GM21515 (cell line): Measurements from ENCODE around the gene SLC12A7.
"Not testable (repeated sequence)": the region's sequence is repeated elsewhere in the genome, so short reads cannot be mapped to it uniquely, and the experiment has no call there.

Source experiments
- ATAC-seq: cut with Tn5 transposase; IDR thresholded peaks from one replicate; pipeline ENCODE4 v1.9.1; 2021; ENCODE audit not compliant: unreplicated experiment

The SLC12A7 gene

DNA sequence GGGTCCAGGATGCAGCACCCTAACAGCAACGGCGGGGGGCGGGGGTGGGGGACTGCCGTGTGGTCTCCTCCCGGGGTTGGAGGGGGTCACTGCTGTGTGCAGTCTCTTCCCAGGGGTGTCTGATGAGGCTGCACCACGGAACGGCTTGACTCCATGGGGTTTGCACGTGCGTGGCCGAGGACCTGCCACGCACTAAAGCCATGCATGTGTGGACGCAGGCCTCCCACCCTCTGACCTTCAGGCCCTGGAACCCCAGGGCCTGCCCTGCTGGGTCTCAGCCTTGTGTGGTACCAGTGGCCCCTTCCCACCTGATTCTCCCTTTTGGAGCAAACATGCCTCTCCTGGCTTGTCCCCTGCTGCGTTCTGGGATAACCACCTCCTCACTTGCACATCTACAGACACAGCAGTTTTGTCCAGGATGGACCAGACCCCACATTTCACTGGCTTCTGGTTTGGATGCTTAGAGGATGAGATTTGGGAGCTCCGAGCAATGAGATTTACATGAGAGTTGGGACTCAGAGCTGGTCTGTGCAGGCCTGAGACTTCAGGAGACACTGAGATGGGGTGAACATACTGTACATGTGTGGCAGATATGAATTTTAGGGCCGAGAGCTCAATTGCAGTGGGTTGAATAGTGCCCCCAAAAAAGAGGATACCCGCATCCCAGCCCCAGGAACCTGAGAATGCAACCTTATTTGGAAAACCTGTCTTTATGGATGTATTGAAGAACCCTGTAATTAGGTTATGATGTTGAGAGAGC is 45.8 kb downstream of the SLC12A7 start:
- no peak for ATAC-seq

DNA sequence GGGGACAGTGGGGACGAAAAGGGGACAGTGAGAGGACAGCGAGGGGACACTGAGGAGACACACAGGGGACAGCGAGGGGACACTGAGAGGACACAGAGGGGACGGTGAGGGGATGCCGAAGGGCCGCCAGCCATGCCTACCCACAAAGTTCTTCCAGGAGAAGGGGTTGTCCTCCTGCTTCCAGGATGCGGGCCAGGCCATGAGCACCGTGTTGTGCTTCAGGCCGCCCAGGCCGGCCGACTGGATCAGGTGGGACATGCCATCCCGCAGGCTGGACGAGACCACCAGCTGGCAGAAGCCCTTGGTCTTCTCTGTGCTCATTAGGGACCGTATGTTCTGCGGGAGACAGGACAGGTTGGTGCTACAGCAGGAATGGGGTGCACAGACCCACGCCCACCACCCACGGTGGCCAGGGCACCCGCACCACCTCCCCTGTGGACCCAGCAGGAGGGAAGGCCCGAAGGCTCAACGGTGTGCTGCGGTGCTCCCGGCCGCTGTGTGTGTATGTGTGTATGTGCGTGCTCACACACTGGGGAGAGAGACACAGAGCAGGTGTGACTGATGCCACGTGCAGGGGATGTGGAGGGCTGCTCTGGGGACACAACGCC is 46.6 kb downstream of the SLC12A7 start:
- ATAC-seq, result no peak

DNA sequence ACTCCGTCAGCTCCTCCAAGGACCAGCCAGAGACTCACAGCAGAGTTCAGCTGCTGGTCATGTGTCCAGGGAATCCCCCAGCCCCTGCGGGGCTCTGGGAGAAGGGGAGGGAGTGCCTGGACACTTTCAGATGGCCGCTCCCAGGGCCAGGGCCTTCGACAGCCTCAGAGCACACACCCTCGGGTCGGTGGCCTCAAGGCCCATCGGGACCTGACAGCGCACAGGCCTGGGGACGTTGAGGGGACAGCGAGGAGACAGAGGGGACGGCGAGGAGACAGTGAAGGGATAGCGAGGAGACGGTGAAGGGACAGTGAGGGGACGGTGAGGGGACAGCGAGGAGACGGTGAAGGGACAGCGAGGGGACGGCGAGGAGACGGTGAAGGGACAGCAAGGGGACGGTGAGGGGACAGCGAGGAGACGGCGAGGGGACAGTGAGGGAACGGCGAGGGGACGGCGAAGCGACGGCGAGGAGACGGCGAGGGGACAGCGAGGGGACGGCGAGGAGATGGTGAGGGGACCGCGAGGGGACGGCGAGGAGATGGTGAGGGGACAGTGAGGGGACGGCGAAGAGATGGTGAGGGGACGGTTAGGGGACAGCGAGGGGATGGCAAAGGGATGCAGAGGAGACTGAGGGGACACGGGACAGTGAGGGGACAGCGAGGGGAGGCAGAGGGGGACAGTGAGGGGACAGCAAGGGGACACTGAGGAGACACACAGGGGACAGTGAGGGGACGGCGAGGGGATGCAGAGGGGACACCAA is 47.3 kb downstream of the SLC12A7 start:
- no peak for ATAC-seq

GRCh38 chr5:1063661-1064382 is 48.0 kb downstream of the SLC12A7 start:
- no peak for ATAC-seq

DNA sequence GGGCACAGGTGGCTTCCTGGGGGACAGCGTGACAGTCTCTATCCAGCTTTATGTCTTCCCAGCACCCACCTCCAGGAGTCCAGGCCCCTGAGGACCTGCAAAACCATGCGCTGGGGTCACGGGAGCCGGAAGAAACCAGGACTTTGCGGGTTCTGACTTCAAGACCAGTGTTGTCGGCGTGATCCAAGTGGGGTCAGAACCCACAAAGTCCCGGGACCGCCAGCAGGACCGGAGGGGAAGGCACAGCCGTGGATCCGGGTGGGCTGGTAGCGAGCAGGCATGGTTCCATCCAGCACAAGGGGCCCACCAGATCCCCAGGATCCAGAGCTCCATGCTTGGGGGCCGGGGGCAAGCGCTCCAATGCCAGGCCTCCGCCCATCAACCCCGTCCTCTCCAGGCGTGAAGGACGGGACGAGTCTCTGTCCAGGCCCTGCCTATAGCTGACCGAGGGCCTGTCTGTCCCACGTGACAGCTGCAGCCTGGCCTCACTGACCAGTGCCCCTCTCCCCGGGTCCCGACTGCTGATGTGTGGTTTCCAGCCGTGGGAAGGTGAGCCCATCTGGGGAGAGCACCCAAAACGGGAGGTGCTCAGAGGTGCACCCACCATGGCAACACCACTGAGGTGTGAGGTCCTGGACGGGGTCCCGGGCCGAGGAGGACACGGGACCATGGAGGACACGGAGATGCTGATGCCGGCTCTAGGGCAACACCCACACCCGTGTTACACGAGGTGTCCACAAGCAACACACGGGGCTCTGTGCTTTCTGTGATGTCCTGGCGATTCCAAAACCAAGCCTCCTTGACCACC is 48.9 kb downstream of the SLC12A7 start:
- no peak for ATAC-seq

DNA sequence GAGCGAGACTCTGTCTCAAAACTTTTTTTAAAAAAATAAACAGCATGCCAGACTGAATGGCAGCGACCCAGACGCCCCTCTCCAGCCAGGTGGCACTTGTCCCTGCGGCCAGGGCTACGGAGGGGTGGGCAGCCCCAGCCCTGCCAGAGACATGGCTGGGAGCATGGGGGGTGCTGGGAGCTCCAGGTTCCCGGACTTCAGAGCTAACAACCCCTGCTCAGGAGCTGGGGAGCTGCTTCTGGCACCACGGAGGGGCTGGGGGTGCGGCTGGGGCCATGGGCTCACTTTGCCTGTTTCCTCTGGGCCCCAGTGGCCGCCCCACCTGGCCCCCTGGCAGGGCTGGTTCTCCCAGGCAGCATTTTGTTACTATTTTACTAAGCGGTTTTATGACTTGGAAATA is 49.9 kb downstream of the SLC12A7 start:
- no peak for ATAC-seq

DNA sequence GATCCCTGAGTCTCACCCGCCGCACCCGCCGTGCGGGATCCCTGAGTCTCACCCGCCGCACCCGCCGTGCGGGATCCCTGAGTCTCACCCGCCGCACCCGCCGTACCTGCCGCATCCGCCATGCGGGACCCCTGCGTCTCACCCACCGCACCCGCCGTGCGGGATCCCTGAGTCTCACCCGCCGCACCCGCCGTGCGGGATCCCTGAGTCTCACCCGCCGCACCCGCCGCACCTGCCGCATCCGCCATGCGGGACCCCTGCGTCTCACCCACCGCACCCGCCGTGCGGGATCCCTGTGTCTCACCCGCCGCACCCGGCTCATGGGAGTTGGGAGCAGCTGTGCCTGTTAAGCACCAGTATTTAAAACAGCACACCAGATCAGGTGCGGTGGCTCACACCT is 50.6 kb downstream of the SLC12A7 start:
- not testable (repeated sequence) for ATAC-seq

DNA sequence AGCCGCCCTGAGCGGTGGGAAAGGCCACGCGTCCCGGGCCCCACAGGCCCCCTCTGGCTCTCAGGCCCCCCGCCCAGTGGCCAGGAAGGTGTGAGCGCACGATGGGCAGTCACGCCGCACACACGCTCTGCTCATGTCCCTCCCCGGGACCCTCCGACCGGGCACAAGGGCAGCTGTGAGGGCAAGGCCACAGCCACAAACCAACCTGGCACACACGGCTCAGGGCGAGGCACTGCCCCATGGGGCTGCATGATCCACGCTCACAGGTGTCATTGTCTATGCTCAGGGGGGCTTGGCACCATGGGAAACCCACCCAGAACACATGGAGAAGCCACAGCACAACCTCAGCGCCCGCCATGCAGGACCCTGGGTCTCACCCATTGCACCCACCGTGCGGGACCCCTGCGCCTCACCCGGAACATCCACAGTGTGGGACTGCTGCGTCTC is 51.3 kb downstream of the SLC12A7 start:
- no peak for ATAC-seq

GRCh38 chr5:1059884-1060263 is 52.0 kb downstream of the SLC12A7 start:
- no peak for ATAC-seq

- ATAC-seq, result no peak
These were observed 52.6 kb downstream of the SLC12A7 start for GRCh38 chr5:1058988-1059883.

- ATAC-seq, result no peak
These were observed 53.5 kb downstream of the SLC12A7 start for GRCh38 chr5:1058083-1058945.

DNA sequence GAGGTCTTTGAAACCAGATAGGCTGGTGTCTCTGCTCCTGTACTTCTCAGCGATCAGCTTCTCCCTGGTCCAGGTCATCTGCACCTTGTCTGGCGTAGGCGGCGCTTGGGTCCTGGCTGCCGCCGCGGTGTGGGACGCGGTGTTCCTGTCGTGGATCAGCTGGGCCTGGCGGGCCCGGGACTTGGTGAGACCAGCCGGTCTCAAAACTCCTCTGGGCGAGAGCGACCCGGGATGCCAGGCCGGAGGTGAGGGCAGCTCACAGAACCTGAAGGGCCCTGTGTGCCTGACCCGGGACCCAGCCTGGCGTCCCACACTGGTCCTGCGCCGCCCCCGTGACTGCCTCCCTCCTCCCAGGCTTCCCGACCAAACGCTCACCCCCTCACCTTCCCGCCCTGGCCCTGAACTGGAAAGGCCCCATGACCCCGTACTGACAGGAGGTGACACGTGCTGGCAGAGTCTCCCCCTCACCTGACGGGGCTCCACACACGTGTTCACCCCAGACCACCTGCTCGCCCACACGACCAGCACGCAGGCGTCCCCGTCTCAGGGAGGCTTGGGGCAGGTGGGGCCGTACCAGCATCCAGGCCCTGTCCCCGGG is 54.3 kb downstream of the SLC12A7 start:
- no peak for ATAC-seq

- no peak for ATAC-seq
These were observed 55.0 kb downstream of the SLC12A7 start for GRCh38 chr5:1056611-1057484.

DNA sequence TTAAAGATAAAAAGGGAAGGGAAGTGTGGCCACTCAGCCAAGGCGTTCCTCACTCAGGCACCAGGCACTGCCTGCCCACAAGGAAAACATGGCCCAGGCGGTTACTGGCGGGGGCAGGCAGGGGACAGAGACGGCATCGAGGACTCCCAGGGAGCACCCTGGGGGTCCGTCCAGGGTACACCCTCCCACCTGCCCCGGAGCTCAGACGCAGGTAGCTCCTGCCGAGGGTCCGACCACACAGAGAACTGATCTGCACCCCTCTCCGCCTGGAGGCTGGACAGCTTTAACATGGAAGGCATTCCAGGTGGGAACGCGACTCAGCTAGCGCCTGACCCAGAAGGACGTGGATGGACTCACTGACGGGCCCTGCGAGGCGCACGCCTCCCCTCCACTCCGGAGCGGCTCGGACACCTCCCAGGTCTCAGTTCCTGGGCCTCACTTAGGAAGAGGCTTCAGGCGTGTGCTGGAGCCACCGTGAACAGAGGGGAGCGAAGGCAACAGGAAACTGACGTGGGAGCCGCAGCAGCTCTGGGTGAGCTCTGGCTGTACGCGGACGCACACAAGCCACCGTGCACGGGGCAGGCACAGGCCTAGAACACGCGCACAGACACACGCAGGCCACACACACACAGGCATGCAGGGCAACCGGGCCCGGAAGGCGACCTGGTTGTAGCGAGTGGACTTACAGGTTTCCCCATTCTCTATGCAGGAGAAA is 55.8 kb downstream of the SLC12A7 start:
- ATAC-seq, result no peak

DNA sequence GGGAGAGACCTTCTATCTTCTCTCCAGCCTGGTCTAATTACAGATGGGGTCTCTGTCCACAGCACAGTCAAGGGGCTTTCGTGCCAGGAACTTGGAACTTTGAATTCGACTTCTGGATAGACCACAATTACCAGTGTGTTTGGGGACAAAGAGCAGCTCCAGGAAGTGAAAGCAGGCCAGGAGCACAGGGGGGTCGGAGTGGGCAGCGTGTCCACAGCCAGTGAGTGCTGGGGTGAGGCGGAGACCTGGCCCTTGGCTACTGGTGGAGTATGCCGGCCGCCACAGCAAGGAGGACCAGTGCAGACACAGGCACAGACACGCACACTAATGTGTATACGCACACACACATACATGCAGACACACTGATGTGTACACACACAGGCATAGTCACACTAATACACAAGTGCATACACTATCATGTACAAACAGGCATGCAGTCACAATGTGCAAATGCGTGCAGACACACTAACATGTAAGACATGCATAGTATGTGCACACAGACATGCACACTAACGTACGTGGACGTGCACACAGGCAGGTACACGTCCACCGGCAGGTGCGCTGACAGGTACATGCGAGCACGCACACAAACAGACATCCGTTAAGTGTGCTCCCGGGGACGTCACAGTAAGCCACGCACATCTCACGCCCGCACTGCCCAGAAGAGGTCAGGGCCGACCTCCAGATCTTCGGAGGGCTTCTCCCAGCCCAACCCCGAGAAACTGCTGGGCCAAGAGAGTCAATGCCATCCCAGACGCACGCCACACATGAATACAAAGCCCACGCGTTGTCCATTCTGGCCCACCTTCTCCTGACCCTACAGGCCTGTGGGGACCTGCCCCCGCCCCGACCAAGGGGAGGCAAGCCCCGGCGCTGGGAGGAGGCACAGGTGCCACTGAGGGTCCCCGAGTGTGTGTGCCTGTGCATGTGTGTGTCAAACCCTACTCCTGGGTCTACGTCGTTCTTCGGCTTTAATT is 56.8 kb downstream of the SLC12A7 start:
- no peak for ATAC-seq
